Lower lobe of right lung (tissue), 2 donors: ENCODE data around the gene FNTB. TPM values are rescaled to one million over a fixed set of nuclear protein-coding genes. Genes with fewer than 3 reads are reported as not detected.

Experiments
- ATAC-seq, 2 donors: fragments of 200-7000 bp; cut with Tn5 transposase; one replicate each; pipeline ENCODE4 v1.9.1; 2020 to 2022; ENCODE audit warnings: mild to moderate bottlenecking in 2 of 2, moderate library complexity in 2 of 2
- DNase-seq: peaks from one replicate; pipeline ENCODE4 v3.0.0-alpha.2; 2020
- H3K27ac ChIP-seq: fragments of 200-600 bp; one replicate; pipeline ENCODE4 v1.8.0; 2022
- H3K27me3 ChIP-seq: fragments of 200-600 bp; one replicate; pipeline ENCODE4 v1.8.0; 2022; ENCODE audit warnings: low read depth
- H3K36me3 ChIP-seq: fragments of 200-600 bp; one replicate; pipeline ENCODE4 v1.8.0; 2022; ENCODE audit warnings: mild to moderate bottlenecking
- H3K4me1 ChIP-seq: fragments of 200-600 bp; one replicate; pipeline ENCODE4 v1.8.0; 2022
- H3K4me3 ChIP-seq: fragments of 200-600 bp; one replicate; pipeline ENCODE4 v1.8.0; 2022; ENCODE audit warnings: mild to moderate bottlenecking
- H3K9me3 ChIP-seq: fragments of 200-600 bp; one replicate; pipeline ENCODE4 v1.8.0; 2022
- intact Hi-C: fragments of 100-400 bp; cut with DNase I; formaldehyde crosslinking; loops from one replicate; pipeline ENCODE4 v1.11.0; 2022
- total RNA-seq: library from RNA; stranded (reverse); fragmentation: NEBNext Ultra II Directional; extraction: Animal tissue kit (Norgen Biotek cat#: 25700); gene quantifications from one replicate; pipeline ENCODE4 v1.2.1, GENCODE V29; 2021
- TF ChIP-seq, protein P1 (sequence below): fragments of 200-600 bp; IDR thresholded peaks from one replicate; pipeline ENCODE4 v1.8.0; 2022; ENCODE audit warnings: antibody characterized with exemption, mild to moderate bottlenecking
- donor health status: DM: no; HTN: yes; CAD: no; lungs with severe emphysema.

FNTB gene
- total RNA-seq, 1 donor from 2014 or later: 14.0 TPM

DNA sequence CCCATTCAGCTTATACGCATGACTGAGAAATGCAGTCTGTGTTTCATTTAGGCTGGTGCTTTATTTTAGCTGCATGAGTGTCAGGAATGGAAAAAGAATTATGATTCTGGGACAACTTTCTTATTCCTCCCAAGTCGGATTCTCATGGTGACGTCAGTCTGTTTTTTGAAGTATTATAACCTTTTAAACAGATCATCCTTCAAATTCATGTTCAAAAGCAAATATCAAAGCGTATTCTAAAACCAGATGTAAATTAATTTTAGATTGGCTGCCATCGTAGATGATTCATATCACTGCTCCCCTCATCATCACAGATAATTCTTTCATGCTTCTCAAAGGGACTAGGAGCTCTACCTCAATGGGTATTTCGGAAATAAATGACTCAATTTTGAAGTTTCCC is 15.0 kb downstream of the FNTB start:
- no peaks in the 10 kb centered on the region for H3K9me3 ChIP-seq
- H3K4me3 ChIP-seq: no peak overlapping the region
- intact Hi-C loops: no loop called here
- H3K4me1 ChIP-seq: peaks cover 8% of the 10 kb centered on the region
- DNase-seq (no peak), ATAC-seq (no peak)
- H3K27ac ChIP-seq: no peak overlapping the region
- H3K36me3 ChIP-seq: peaks cover 8% of the 10 kb centered on the region
- H3K27me3 ChIP-seq: no peaks in the 10 kb centered on the region
- TF ChIP-seq, protein P1, sequence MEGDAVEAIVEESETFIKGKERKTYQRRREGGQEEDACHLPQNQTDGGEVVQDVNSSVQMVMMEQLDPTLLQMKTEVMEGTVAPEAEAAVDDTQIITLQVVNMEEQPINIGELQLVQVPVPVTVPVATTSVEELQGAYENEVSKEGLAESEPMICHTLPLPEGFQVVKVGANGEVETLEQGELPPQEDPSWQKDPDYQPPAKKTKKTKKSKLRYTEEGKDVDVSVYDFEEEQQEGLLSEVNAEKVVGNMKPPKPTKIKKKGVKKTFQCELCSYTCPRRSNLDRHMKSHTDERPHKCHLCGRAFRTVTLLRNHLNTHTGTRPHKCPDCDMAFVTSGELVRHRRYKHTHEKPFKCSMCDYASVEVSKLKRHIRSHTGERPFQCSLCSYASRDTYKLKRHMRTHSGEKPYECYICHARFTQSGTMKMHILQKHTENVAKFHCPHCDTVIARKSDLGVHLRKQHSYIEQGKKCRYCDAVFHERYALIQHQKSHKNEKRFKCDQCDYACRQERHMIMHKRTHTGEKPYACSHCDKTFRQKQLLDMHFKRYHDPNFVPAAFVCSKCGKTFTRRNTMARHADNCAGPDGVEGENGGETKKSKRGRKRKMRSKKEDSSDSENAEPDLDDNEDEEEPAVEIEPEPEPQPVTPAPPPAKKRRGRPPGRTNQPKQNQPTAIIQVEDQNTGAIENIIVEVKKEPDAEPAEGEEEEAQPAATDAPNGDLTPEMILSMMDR: no peak

DNA sequence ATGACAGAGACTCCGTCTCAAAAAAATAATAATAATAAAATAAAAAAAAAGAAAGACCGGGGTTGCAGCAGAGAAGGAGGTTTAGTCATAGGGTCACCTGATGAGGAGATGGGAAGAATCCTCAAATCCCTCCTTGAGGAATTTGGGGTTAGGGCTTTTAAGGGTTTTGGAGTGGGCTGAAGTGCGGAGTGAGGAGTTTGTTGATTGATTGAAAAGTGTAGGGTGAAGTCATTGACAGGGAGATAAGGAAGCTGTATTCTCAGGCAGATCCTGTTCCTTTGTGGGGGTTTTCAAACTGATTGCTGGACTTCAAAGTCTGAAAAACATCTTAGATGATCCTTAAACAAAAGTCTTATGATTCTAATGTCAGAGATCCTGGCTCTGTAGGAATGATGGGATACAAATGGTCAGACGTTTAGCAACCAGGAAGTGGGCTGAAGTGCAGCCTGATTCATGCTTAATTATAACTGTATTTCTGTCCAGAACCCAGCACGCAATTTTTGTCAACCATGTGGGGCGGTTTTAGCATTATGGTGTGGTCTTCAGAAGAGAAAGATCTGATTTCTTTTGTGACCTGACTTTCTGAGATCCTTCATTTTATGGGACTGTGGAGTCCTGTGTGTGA is 16.0 kb downstream of the FNTB start:
- H3K4me1 ChIP-seq: peaks cover 8% of the 10 kb centered on the region
- H3K36me3 ChIP-seq: peaks cover 8% of the 10 kb centered on the region
- no peak overlapping the region for H3K4me3 ChIP-seq
- no peak for ATAC-seq
- H3K27ac ChIP-seq: no peak overlapping the region
- TF ChIP-seq, protein P1: no peak
- intact Hi-C loops: no loop called here
- H3K27me3 ChIP-seq: no peaks in the 10 kb centered on the region
- no peaks in the 10 kb centered on the region for H3K9me3 ChIP-seq
- DNase-seq: no peak

DNA sequence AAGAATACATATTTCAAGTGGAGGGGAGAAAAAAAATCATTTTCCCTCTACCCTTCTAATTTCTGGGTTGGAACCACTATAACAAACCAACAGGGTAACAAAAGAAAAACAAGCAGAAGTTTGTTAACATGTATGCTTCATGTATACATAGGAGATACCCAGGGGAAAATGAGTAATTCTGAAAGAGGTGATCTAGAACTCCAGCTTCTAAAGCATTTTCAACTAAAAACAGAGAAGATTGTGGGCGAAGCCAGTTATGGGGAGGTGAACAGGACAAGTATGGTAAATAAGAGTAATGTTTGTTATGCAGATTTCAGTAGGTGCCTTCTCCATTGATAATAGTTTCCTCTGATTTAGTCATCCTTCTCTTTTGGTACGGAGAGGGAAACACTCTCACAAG is 16.7 kb downstream of the FNTB start:
- H3K27ac ChIP-seq: no peak overlapping the region
- ATAC-seq (no peak), DNase-seq (no peak)
- peaks cover 8% of the 10 kb centered on the region for H3K4me1 ChIP-seq
- no peak overlapping the region for H3K4me3 ChIP-seq
- H3K27me3 ChIP-seq: no peaks in the 10 kb centered on the region
- intact Hi-C loops: no loop called here
- H3K36me3 ChIP-seq: peaks cover 8% of the 10 kb centered on the region
- TF ChIP-seq, protein P1: no peak
- no peaks in the 10 kb centered on the region for H3K9me3 ChIP-seq

DNA sequence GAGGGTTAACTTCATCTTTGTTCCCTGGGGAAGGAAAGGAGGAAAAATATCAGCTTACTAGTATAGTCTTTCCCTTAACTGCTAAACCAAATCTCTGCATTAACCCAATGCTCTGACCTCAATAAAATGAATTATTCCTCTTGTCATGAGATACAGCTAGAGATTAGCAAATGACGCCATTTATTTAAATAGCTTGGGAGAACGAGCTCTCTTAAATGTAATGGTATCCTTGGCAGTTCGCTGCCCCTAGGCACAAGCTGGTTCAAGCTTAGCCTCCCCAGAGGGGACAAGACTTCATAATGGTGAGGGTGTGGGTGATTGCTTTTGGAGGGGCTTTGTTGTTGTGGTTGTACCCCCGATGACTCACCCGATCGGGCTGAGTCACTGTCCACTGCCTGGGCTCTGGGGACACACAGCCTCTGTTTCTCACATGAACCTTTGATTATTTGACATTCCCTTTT is 19.6 kb downstream of the FNTB start:
- Histone ChIP-seq H3K27ac (no peak overlapping the region), H3K36me3 (peaks cover 19% of the 10 kb centered on the region), H3K9me3 (no peaks in the 10 kb centered on the region), H3K27me3 (no peaks in the 10 kb centered on the region), H3K4me1 (peaks cover 8% of the 10 kb centered on the region), H3K4me3 (no peak overlapping the region)
- TF ChIP-seq, protein P1: no peak
- no peak for DNase-seq
- ATAC-seq: no peak
- intact Hi-C loops: no loop called here

DNA sequence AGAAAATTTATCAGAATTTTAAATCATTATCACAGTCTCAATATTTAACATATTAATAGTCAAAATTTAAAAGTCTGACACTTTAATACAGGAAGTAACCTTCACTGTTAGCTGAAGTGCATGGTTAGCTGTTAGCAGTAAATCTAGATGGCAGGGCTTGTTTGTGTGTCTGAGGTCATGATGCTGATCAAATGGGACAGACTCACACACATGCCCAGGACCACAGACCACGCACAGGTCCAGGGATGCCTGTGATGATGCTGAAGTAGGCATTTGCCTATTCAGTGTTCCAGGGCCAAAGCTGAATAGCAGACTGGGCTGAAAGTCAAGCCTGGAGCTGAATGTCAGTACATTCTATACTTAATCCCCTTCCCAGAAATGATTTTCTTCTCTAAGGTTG is 20.5 kb downstream of the FNTB start:
- H3K4me1 ChIP-seq: peaks cover 8% of the 10 kb centered on the region
- no peak overlapping the region for H3K27ac ChIP-seq
- H3K36me3 ChIP-seq: peaks cover 26% of the 10 kb centered on the region
- H3K4me3 ChIP-seq: no peak overlapping the region
- DNase-seq (no peak), ATAC-seq (no peak)
- H3K9me3 ChIP-seq: no peaks in the 10 kb centered on the region
- H3K27me3 ChIP-seq: no peaks in the 10 kb centered on the region
- TF ChIP-seq, protein P1: no peak
- intact Hi-C loops: no loop called here
